Right forelimb (tissue), 1 donor: ENCODE data around the gene NAPEPLD.
"Not testable (repeated sequence)": the region's sequence is repeated elsewhere in the genome, so short reads cannot be mapped to it uniquely, and the experiment has no call there.

Source experiments
- DNase-seq: peaks from one replicate; pipeline ENCODE4 v3.0.0-alpha.2; 2018

The NAPEPLD gene

GRCh38 chr7:103148994-103149807, at the start of gene NAPEPLD:
Gene NAPEPLD, minus strand, starts transcription at chr7:103149099. Its CDS starts 20,323 bp downstream, at chr7:103128776.
- peak; percentile 91 for DNase-seq

DNA sequence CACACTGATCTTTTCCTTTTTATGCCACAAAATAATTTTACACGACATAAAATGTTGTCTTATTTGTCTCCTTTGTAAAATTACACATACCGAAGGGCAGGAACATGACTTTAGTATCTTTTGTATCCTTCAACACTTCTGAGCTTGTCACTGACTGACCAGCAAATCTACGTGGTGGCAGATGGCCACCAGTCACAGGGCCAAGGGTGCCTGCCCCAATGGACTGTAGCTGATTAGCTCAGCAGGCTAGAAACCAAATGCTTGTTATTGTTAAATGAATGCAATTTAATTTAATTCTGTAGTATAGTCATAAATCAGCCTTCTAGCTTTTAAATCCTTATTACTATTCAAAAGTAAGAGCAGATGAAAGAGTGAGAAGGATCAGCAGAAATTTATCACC, 49.2 kb upstream of the NAPEPLD start:
- not testable (repeated sequence) for DNase-seq

- not testable (repeated sequence) for DNase-seq
Measured at GRCh38 chr7:103195364-103195763, 46.5 kb upstream of the NAPEPLD start.

- not testable (repeated sequence) for DNase-seq
Measured at GRCh38 chr7:103172415-103173146, 23.7 kb upstream of the NAPEPLD start.

DNA sequence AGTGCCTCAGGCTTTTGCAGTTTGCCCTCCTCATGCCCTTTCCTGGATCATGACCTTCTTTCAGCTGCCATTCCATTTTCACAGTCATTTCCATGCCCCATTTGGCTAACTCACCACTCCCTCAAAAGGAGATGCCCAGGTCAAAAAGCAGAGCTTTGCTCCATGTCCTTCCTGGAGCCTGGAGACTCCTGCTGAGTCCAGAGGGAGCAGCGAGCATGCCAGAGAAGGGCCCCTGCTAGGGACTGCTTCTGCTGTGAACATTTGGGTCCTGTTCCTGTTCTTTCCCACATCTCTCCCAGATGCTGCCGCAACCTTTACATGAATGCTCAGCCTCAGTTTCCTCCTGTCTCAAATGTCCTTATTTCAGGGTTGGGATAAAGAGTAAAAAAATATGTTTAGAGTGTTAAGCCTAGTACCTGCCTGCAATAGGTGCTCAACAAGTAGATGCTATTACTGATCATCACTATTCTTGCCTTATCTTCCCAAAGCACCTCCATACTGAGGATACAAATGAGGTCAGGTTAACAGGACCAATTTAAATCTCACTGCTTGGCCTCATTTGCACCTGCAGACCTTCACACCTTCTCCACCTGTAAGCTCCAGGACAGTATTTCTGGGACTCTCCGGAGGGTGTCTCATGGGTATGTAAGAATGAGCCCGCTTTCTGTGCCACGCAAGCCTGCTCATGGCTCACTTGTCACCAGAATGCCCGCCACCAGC, 23.0 kb upstream of the NAPEPLD start:
- DNase-seq, result not testable (repeated sequence)

- not testable (repeated sequence) for DNase-seq
Measured at GRCh38 chr7:103166921-103167544, 18.1 kb upstream of the NAPEPLD start.

- DNase-seq, result not testable (repeated sequence)
Measured at GRCh38 chr7:103163087-103163825, 14.4 kb upstream of the NAPEPLD start.

DNA sequence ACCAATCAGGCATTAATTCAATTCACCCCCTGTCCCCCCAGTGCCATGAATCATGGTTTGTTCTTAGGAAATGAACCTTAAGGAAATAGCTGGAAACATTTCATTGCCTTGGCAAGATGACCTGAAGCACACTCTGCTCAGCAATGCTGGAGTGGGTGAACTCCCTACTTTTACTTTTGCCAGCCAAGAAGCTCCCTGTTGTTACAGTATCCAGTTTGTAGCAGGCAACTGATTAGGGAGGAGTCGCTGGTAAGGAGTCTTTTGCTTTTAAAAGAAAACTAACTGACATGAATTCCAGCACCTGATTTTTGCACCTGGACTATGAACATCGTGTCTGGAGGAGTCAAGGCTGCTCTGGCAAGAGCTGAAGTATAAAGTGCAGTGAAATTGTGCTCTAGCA, 13.7 kb upstream of the NAPEPLD start:
- DNase-seq, result not testable (repeated sequence)

- DNase-seq, result not testable (repeated sequence)
Measured at GRCh38 chr7:103161998-103162616, 13.2 kb upstream of the NAPEPLD start.

DNA sequence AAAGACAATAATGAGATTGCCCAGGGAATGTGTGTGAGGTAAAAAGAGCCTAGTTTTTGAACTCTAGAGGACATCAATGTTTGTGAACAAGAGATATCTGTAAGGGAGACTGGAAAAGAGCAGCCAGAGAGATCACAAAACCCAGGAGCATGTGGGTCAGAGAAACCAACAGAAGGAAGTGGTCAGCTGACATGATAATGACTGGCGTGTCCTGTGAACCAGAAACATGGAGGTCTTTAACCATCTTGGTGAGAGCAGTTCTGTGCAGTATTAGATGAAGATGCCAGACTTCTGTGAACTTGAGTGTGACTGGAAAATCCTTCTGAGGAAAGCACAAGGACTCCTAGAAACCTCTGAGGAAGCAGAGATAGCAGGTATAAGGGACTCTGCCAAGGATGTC, 10.2 kb upstream of the NAPEPLD start:
- DNase-seq, result not testable (repeated sequence)

DNA sequence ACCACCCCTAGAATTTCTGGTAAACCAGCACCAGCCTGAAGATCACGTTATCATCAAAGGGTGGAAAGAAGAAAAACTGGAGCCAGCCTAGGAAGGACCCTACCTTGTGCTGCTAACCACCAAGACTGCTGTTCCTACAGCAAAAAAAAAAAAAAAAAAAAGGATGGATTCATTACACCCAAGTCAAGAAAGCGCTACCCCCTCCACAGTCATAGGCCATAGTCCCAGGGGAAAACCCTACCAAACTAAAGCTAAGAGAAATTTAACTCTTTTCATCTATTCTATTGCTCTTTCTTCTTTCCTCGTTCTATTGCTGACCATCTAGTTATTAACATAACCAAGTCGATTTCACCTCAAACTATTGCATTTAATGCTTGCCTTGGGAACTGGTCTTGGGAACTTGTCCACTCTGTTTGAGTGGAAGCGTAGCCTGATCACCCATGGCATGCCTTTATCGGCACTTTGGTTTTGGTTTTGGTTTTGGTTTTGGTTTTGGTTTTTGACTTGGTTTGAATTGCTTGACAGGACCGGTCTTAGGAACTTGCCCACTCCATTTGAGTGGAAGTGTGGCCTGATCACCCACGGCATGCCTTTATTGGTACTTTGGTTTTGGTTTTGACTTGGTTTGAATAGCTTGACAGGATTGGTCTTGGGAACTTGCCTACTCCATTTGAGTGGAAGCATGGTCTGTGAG, 6.6 kb upstream of the NAPEPLD start:
- DNase-seq, result not testable (repeated sequence)

GRCh38 chr7:103154042-103154441, 5.1 kb upstream of the NAPEPLD start:
- no peak for DNase-seq

- DNase-seq, result not testable (repeated sequence)
Measured at GRCh38 chr7:103152744-103153617, 4.1 kb upstream of the NAPEPLD start.

- not testable (repeated sequence) for DNase-seq
Measured at GRCh38 chr7:103151993-103152676, 3.2 kb upstream of the NAPEPLD start.

- DNase-seq, result no peak
Measured at GRCh38 chr7:103150192-103150591, 1.3 kb upstream of the NAPEPLD start.

DNA sequence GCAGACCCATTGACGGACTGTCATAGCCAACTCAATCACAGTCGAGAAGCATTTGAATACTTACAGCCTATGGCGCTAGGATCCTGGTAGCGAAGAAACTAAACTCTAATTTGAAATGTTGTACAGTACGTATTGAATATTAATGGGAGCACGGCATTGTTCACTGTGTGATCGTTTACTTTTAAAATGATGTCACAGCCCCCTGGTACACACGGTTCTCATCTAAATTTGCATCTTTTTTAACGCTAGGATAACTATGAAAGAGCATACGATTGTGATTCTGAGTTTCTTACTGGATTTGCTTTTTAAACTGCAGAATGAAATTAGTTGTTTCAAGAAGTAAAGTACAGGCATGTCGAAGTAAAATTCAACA, 895 bp upstream of the NAPEPLD start:
- DNase-seq, result no peak

- no peak for DNase-seq
Measured at GRCh38 chr7:103148131-103148993, 537 bp downstream of the NAPEPLD start.

- not testable (repeated sequence) for DNase-seq
Measured at GRCh38 chr7:103144754-103145153, 4.1 kb downstream of the NAPEPLD start.
